Epithelial cell of proximal tubule (primary cell): ENCODE results near the gene CD200. TPM values are rescaled to one million over a fixed set of nuclear protein-coding genes. Genes with fewer than 3 reads are reported as not detected.
"Not testable (repeated sequence)": the region's sequence is repeated elsewhere in the genome, so short reads cannot be mapped to it uniquely, and the experiment has no call there.

Experiments used
- DNase-seq: peaks from one replicate; pipeline ENCODE4 v3.0.0-alpha.2; 2011; ENCODE audit warnings: low read depth
- H3K4me3 ChIP-seq: 2 replicates; pipeline ENCODE4 v1.5.1; 2011; ENCODE audit warnings: low read depth, mild to moderate bottlenecking, low read length
- CTCF ChIP-seq: conservative IDR thresholded peaks from 2 replicates; pipeline ENCODE4 v1.5.1; 2012; ENCODE audit warnings: low read depth, mild to moderate bottlenecking, low read length
- total RNA-seq: library from RNA; depleted of rRNA; stranded (reverse); fragments of >200 nt; gene quantifications from 2 replicates; pipeline ENCODE4 v1.2.3, GENCODE V29; 2015

CD200 gene
- total RNA-seq, 1 donor from 2014 or later, result 3.8 TPM

DNA sequence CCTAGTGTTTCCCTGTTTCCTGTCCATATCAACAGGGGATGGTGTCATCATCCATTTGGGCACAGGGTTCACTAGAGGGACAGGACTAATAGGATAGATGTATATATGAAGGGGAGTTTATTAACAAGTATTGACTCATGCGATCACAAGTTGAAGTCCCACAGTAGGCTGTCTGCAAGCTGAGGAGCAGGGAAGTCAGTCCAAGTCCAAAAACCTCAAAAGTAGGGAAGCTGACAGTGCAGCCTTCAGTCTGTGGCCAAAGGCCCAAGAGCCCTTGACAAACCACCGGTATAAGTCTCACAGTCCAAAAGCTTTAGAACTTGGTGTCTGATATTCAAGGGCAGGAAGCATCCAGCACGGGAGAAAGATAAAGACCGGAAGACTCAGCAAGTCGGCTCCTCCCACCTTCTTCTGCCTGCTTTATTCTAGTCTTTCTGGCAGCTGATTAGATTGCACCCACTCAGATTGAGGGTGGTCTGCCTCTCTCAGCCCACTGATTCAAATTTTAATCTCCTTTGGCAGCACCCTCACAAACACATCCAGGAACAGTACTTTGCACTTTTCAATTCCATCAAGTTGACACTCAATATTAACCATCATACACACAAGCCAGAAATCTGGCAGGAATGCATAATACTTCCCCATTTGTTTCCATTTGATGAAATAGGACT lies 43.4 kb downstream of the CD200 start:
- H3K4me3 ChIP-seq, result no peak overlapping the region
- TF ChIP-seq CTCF, result no peak
- DNase-seq, result no peak

DNA sequence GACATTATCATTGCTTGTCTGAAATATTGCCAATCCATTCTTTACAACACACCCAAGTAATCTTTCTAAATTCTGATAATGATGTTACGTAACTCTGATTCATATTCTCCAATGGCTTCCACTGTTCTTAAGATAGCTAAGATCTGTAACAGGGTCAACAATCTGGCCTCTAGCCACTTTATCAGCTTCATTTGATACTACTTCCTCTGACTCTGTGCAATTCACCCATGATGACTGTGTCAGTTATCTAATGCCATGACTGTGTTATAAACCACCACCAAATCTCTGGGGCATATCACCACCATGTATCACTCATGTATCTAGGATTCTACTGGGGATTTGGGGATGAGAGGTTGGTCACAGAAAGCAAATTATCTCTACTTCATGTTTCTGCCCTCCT lies 44.0 kb downstream of the CD200 start:
- DNase-seq, result no peak
- no peak overlapping the region for H3K4me3 ChIP-seq
- no peak for TF ChIP-seq CTCF

- H3K4me3 ChIP-seq, result no peak overlapping the region
- TF ChIP-seq CTCF, result no peak
Observed at GRCh38 chr3:112377568-112378071, 44.7 kb downstream of the CD200 start.

DNA sequence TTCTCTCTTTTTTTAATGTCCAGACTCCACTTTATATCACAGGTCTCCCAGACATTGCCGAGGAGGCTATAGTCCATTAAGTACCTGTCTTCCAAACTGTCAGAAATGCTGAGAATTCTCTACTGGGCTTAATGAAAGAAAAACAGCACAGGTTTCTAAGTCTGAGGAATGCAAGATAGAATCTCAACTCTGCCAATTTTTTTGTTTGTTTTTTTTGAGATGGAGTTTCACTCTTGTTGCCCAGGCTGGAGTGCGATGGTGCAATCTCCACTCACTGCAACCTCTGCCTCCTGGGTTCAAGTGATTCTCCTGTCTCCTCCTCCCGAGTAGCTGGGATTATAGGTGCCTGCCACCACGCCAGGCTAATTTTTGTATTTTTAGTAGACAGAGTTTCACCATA lies 45.4 kb downstream of the CD200 start:
- not testable (repeated sequence) for H3K4me3 ChIP-seq, DNase-seq

More at GRCh38 chr3:112377568-112378071, 44.7 kb downstream of the CD200 start:
- DNase-seq, result no peak

DNA sequence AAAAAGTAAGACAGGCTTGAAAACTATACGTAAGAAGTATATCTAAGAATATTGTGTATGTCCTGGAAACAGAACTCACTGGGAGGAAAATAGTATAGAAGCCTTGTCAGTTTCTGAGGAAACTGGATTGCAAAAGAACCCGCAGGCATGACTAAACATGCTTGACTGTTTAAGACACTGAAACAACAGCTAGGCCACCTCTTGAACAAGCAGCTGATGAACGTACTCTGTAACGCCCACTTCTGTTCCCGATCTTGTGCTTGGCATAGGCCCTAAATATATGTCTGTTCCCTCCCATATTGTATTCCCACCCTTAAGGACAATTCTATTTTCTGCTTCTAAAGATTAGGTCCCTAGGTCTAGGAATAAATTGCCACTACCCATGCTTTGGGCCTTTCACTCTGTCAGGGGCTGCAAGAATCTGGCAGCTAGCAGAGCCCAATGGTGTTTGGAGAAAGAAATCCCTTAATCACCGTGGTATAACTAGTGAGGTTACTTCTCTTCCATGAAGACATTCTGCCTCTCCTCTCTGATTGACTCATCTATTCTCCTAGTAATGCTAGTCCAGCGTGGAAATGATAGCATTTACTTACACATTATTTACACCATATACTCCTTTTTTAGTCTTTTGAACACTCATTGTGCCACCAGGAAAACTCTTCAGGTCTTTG lies 46.2 kb downstream of the CD200 start:
- H3K4me3 ChIP-seq, result no peak overlapping the region
- no peak for DNase-seq

GRCh38 chr3:112381673-112382542 lies 49.0 kb downstream of the CD200 start:
- H3K4me3 ChIP-seq, result no peak overlapping the region
- no peak for DNase-seq

More for the DNA sequence above, 46.2 kb downstream of the CD200 start:
- TF ChIP-seq CTCF, result no peak

More at GRCh38 chr3:112381673-112382542, 49.0 kb downstream of the CD200 start:
- no peak for TF ChIP-seq CTCF
